WTC11 (cell line): ENCODE measurements around the gene CFAP119. TPM values are rescaled to one million over a fixed set of nuclear protein-coding genes. Genes with fewer than 3 reads are reported as not detected.

Experiments used
- ATAC-seq: fragments of 200-7000 bp; cut with Tn5 transposase; 2 replicates; pipeline ENCODE4 v1.10.0; 2021; ENCODE audit warnings: mild to moderate bottlenecking, moderate library complexity
- CTCF ChIA-PET: fragments of 300-600 bp; sonication (Branson Sonifier 250); formaldehyde crosslinking; loops from one replicate; lab custom pipeline; 2021; ENCODE audit warnings: antibody characterized with exemption; lab: Charles Lee
- POLR2A ChIA-PET: fragments of 350-600 bp; sonication (Branson Sonifier 250); formaldehyde crosslinking; loops from one replicate; lab custom pipeline; 2021; ENCODE audit warnings: antibody characterized with exemption; lab: Charles Lee
- DNase-seq: peaks from one replicate; pipeline ENCODE4 v3.0.0; 2021; ENCODE audit warnings: low spot score
- H3K27ac Mint-ChIP-seq: 2 replicates; pipeline ENCODE4 v1.8.0; 2021; ENCODE audit warnings: mixed read lengths
- H3K27me3 Mint-ChIP-seq: 2 replicates; pipeline ENCODE4 v1.8.0; 2021; ENCODE audit warnings: low read depth, mild to moderate bottlenecking, moderate library complexity, mixed read lengths
- H3K36me3 Mint-ChIP-seq: 2 replicates; pipeline ENCODE4 v1.8.0; 2021; ENCODE audit warnings: mixed read lengths
- H3K4me1 Mint-ChIP-seq: 2 replicates; pipeline ENCODE4 v1.8.0; 2022; ENCODE audit warnings: mixed read lengths
- H3K4me3 Mint-ChIP-seq: 2 replicates; pipeline ENCODE4 v1.8.0; 2021; ENCODE audit warnings: mild to moderate bottlenecking, moderate library complexity, mixed read lengths
- H3K9me3 Mint-ChIP-seq: 2 replicates; pipeline ENCODE4 v1.8.0; 2021; ENCODE audit warnings: mixed read lengths
- ATF2 ChIP-seq: sonication (generic); formaldehyde crosslinking; IDR thresholded peaks from 2 replicates; pipeline ENCODE4 v1.8.1; 2022; ENCODE audit warnings: low read depth, missing genetic modification reagents, borderline replicate concordance
- ATF3 ChIP-seq: sonication (generic); formaldehyde crosslinking; conservative IDR thresholded peaks from 2 replicates; pipeline ENCODE4 v1.8.1; 2022; ENCODE audit warnings: mild to moderate bottlenecking, missing genetic modification reagents
- E2F1 ChIP-seq: sonication (generic); formaldehyde crosslinking; IDR thresholded peaks from 2 replicates; pipeline ENCODE4 v1.8.0; 2022; ENCODE audit warnings: mild to moderate bottlenecking, missing genetic modification reagents
- E2F4 ChIP-seq: sonication (generic); formaldehyde crosslinking; IDR thresholded peaks from 2 replicates; pipeline ENCODE4 v1.8.1; 2022; ENCODE audit warnings: low read depth, mild to moderate bottlenecking, moderate library complexity, missing genetic modification reagents, borderline replicate concordance
- GABPB1 ChIP-seq: sonication (generic); formaldehyde crosslinking; IDR thresholded peaks from 2 replicates; pipeline ENCODE4 v1.8.1; 2023; ENCODE audit warnings: mild to moderate bottlenecking, missing genetic modification reagents
- HMGA2 ChIP-seq: fragments of 250-450 bp; sonication (Bioruptor Pico); IDR thresholded peaks from 2 replicates; pipeline ENCODE4 v1.4.0; 2021; ENCODE audit warnings: mild to moderate bottlenecking, moderate library complexity
- JAZF1 ChIP-seq: fragments of 250-450 bp; sonication (Bioruptor Pico); IDR thresholded peaks from 2 replicates; pipeline ENCODE4 v1.9.0; 2021; ENCODE audit warnings: moderate library complexity, mild to moderate bottlenecking, inconsistent platforms
- MLX ChIP-seq: sonication (generic); formaldehyde crosslinking; IDR thresholded peaks from 2 replicates; pipeline ENCODE4 v1.8.1; 2023; ENCODE audit warnings: mild to moderate bottlenecking, missing genetic modification reagents, moderate library complexity
- NR1H2 ChIP-seq: sonication (generic); formaldehyde crosslinking; IDR thresholded peaks from 2 replicates; pipeline ENCODE4 v1.9.0; 2021; ENCODE audit warnings: mild to moderate bottlenecking, moderate library complexity, missing genetic modification reagents
- PRRX2 ChIP-seq: fragments of 250-450 bp; sonication (Bioruptor Pico); IDR thresholded peaks from 2 replicates; pipeline ENCODE4 v1.8.0; 2021; ENCODE audit warnings: mild to moderate bottlenecking
- RELA ChIP-seq: sonication (generic); formaldehyde crosslinking; IDR thresholded peaks from 2 replicates; pipeline ENCODE4 v1.8.1; 2022; ENCODE audit warnings: missing genetic modification reagents, mild to moderate bottlenecking, borderline replicate concordance
- SMAD4 ChIP-seq: sonication (generic); formaldehyde crosslinking; IDR thresholded peaks from 2 replicates; pipeline ENCODE4 v1.8.0; 2022; ENCODE audit warnings: mild to moderate bottlenecking, missing genetic modification reagents
- SOX15 ChIP-seq: fragments of 250-450 bp; sonication (Bioruptor Pico); IDR thresholded peaks from 2 replicates; pipeline ENCODE4 v1.9.0; 2021; ENCODE audit warnings: mild to moderate bottlenecking
- TEAD4 ChIP-seq: sonication (generic); formaldehyde crosslinking; IDR thresholded peaks from 2 replicates; pipeline ENCODE4 v1.8.0; 2022; ENCODE audit warnings: mild to moderate bottlenecking, missing genetic modification reagents
- ZBTB21 ChIP-seq: sonication (generic); formaldehyde crosslinking; IDR thresholded peaks from 2 replicates; pipeline ENCODE4 v1.8.1; 2023; ENCODE audit warnings: mild to moderate bottlenecking, missing genetic modification reagents, borderline replicate concordance
- ZNF138 ChIP-seq: sonication (generic); formaldehyde crosslinking; conservative IDR thresholded peaks from 2 replicates; pipeline ENCODE4 v1.8.1; 2022; ENCODE audit warnings: mild to moderate bottlenecking, moderate library complexity, missing genetic modification reagents
- ZNF416 ChIP-seq: fragments of 250-450 bp; sonication (Bioruptor Pico); IDR thresholded peaks from 2 replicates; pipeline ENCODE4 v1.9.0; 2021; ENCODE audit warnings: mild to moderate bottlenecking, inconsistent platforms
- ZNF423 ChIP-seq: fragments of 250-450 bp; sonication (Bioruptor Pico); IDR thresholded peaks from 2 replicates; pipeline ENCODE4 v2.1.2; 2022; ENCODE audit warnings: mild to moderate bottlenecking, moderate library complexity
- ZSCAN18 ChIP-seq: fragments of 250-450 bp; sonication (Bioruptor Pico); IDR thresholded peaks from 2 replicates; pipeline ENCODE4 v2.1.2; 2022; ENCODE audit warnings: mild to moderate bottlenecking, moderate library complexity
- total RNA-seq: library from RNA; stranded (reverse); gene quantifications from 3 replicates; pipeline ENCODE4 v1.2.3, GENCODE V29; 2021
- TF ChIP-seq, protein P1 (sequence below): sonication (generic); formaldehyde crosslinking; conservative IDR thresholded peaks from 2 replicates; pipeline ENCODE4 v1.8.1; 2023; ENCODE audit warnings: mild to moderate bottlenecking, low read depth, missing genetic modification reagents, moderate library complexity
- TF ChIP-seq, protein P2 (sequence below): fragments of 250-450 bp; sonication (Bioruptor Pico); IDR thresholded peaks from 2 replicates; pipeline ENCODE4 v1.9.0; 2021; ENCODE audit warnings: moderate library complexity, mild to moderate bottlenecking, inconsistent platforms, borderline replicate concordance
- TF ChIP-seq, protein P3 (sequence below): sonication (generic); formaldehyde crosslinking; IDR thresholded peaks from 2 replicates; pipeline ENCODE4 v1.8.1; 2023; ENCODE audit warnings: mild to moderate bottlenecking, missing genetic modification reagents

The CFAP119 gene
- total RNA-seq, 1 experiment from 2014 or later, result 6.6 TPM

- no peak for TF ChIP-seq ATF2 (CRISPR knock-in tag)
- TF ChIP-seq ZBTB21 (CRISPR knock-in tag), result no peak
- no peak for TF ChIP-seq PRRX2 (CRISPR knock-in tag)
- TF ChIP-seq, protein P1, sequence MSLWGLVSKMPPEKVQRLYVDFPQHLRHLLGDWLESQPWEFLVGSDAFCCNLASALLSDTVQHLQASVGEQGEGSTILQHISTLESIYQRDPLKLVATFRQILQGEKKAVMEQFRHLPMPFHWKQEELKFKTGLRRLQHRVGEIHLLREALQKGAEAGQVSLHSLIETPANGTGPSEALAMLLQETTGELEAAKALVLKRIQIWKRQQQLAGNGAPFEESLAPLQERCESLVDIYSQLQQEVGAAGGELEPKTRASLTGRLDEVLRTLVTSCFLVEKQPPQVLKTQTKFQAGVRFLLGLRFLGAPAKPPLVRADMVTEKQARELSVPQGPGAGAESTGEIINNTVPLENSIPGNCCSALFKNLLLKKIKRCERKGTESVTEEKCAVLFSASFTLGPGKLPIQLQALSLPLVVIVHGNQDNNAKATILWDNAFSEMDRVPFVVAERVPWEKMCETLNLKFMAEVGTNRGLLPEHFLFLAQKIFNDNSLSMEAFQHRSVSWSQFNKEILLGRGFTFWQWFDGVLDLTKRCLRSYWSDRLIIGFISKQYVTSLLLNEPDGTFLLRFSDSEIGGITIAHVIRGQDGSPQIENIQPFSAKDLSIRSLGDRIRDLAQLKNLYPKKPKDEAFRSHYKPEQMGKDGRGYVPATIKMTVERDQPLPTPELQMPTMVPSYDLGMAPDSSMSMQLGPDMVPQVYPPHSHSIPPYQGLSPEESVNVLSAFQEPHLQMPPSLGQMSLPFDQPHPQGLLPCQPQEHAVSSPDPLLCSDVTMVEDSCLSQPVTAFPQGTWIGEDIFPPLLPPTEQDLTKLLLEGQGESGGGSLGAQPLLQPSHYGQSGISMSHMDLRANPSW (CRISPR knock-in tag), result no peak
- TF ChIP-seq RELA (CRISPR knock-in tag), result no peak
- no peak for TF ChIP-seq JAZF1
- Mint-ChIP-seq H3K36me3 (no peaks in the 10 kb centered on the region), H3K4me1 (0 out of 2 replicates have a peak, but pooled peaks cover 4% of the 10 kb centered on the region), H3K27me3 (peaks cover 32% of the 10 kb centered on the region), H3K9me3 (no peaks in the 10 kb centered on the region), H3K27ac (no peak overlapping the region), H3K4me3 (no peak overlapping the region)
- no peak for DNase-seq
- ATAC-seq, result no peak
- POLR2A ChIA-PET, result no interaction called here
- CTCF ChIA-PET, result interaction anchor here (1.5 kb wide), 2 partner anchors 21 to 52 kb away, joined by 5 to 8 read pairs; no protein-coding TSS in a partner anchor
Measured at GRCh38 chr16:30793508-30794069, 31.7 kb upstream of the CFAP119 start.

DNA sequence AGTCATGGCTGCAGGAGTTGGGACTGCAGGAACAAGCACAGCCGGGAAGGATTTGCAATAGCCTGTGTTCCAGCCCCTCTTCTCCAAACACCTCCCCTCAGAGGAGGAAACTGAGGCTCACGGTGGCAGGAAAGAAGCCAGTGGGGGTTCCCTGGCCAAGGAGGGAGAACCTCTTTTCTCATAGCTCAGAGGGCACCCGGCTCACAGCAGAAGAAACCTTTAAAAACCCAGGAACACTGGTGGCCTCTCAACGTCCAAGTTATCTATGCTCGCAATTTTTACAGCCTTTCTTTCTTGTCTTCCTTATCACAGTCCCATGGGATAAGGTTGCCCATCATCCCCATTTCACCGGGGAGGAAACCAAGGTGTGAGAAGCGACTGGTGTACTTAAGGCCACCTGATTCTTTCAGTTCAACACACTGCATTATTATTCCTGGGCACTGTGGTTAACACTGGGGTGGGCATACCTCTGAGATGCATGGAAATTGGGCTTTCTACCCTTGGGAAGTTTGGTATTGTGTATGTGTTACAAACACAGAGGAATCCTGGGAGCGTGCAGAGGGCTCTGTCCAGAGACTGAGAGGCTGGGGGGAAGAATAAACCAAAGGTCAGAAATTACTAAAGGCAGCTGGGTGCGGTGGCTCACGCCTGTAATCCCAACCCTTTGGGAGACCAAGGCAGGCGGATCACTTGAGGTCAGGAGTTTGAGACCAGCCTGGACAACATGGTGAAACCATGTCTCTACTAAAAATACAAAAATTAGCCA lies 25.9 kb upstream of the CFAP119 start:
- CTCF ChIA-PET, result interaction anchor here (0.9 to 2.0 kb wide), 7 partner anchors 15 to 154 kb away, joined by 3 to 12 read pairs (median 4); partner anchors contain the start of gene FBXL19
- peak overlapping the region; percentile 80 for H3K4me3 Mint-ChIP-seq
- peaks cover 17% of the 10 kb centered on the region for H3K27me3 Mint-ChIP-seq
- no peak for DNase-seq
- POLR2A ChIA-PET, result interaction anchor here (0.8 to 2.0 kb wide), 3 partner anchors 13 to 87 kb away, joined by 3 to 15 read pairs (median 6); no protein-coding TSS in a partner anchor
- peaks cover 8% of the 10 kb centered on the region for H3K36me3 Mint-ChIP-seq
- no peak overlapping the region for H3K27ac Mint-ChIP-seq
- ATAC-seq, result no peak
- no peaks in the 10 kb centered on the region for H3K9me3 Mint-ChIP-seq
- H3K4me1 Mint-ChIP-seq, result peaks cover 13% of the 10 kb centered on the region
- TF ChIP-seq ZNF138 (CRISPR knock-in tag) (no peak), MLX (CRISPR knock-in tag) (no peak), GABPB1 (CRISPR knock-in tag) (no peak), ATF3 (CRISPR knock-in tag) (no peak), SOX15 (CRISPR knock-in tag) (no peak), TEAD4 (no peak), ZNF416 (CRISPR knock-in tag) (no peak), HMGA2 (CRISPR knock-in tag) (no peak), E2F4 (CRISPR knock-in tag) (no peak), NR1H2 (CRISPR knock-in tag) (no peak), E2F1 (CRISPR knock-in tag) (no peak), ZNF423 (CRISPR knock-in tag) (no peak), SMAD4 (CRISPR knock-in tag) (no peak), ZSCAN18 (CRISPR knock-in tag) (no peak)
- TF ChIP-seq, protein P2, sequence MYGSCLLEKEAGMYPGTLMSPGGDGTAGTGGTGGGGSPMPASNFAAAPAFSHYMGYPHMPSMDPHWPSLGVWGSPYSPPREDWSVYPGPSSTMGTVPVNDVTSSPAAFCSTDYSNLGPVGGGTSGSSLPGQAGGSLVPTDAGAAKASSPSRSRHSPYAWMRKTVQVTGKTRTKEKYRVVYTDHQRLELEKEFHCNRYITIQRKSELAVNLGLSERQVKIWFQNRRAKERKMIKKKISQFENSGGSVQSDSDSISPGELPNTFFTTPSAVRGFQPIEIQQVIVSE (CRISPR knock-in tag), result no peak
- TF ChIP-seq, protein P3, sequence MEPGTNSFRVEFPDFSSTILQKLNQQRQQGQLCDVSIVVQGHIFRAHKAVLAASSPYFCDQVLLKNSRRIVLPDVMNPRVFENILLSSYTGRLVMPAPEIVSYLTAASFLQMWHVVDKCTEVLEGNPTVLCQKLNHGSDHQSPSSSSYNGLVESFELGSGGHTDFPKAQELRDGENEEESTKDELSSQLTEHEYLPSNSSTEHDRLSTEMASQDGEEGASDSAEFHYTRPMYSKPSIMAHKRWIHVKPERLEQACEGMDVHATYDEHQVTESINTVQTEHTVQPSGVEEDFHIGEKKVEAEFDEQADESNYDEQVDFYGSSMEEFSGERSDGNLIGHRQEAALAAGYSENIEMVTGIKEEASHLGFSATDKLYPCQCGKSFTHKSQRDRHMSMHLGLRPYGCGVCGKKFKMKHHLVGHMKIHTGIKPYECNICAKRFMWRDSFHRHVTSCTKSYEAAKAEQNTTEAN (CRISPR knock-in tag), result no peak
